Activated CD8-positive, alpha-beta T cell treated with anti-CD3 and anti-CD28 coated beads, Interleukin-2, amount 10 ng/mL, durations not matched to agents 7 days and 5 days (primary cell): Measurements from ENCODE around the gene PLEKHA6. TPM values are rescaled to one million over a fixed set of nuclear protein-coding genes. Genes with fewer than 3 reads are reported as not detected.
"Not testable (repeated sequence)": the region's sequence is repeated elsewhere in the genome, so short reads cannot be mapped to it uniquely, and the experiment has no call there.

ENCODE experiments used
- ATAC-seq: fragments of 150-1000 bp; cut with Tn5 transposase; one replicate; pipeline ENCODE4 v1.10.0; 2021; ENCODE audit warnings: moderate library complexity
- CTCF ChIA-PET: fragments of 350-600 bp; sonication (Branson Sonifier 250); formaldehyde crosslinking; loops from one replicate; lab custom pipeline; 2021; ENCODE audit warnings: antibody characterized with exemption; lab: Charles Lee
- POLR2A ChIA-PET: fragments of 350-600 bp; sonication (Branson Sonifier 250); formaldehyde crosslinking; loops from one replicate; lab custom pipeline; 2021; ENCODE audit warnings: antibody characterized with exemption; lab: Charles Lee
- DNase-seq: peaks from one replicate; pipeline ENCODE4 v3.0.0-alpha.2; 2020
- H3K27ac Mint-ChIP-seq: one replicate; pipeline ENCODE4 v1.8.0; 2021; ENCODE audit warnings: mild to moderate bottlenecking, mixed read lengths
- H3K27me3 Mint-ChIP-seq: one replicate; pipeline ENCODE4 v1.8.0; 2021; ENCODE audit warnings: low read depth, mixed read lengths
- H3K36me3 Mint-ChIP-seq: one replicate; pipeline ENCODE4 v1.8.0; 2021; ENCODE audit warnings: low read depth, mixed read lengths
- H3K4me1 Mint-ChIP-seq: one replicate; pipeline ENCODE4 v1.8.0; 2021; ENCODE audit warnings: low read depth, mixed read lengths
- H3K4me3 Mint-ChIP-seq: one replicate; pipeline ENCODE4 v1.8.0; 2021; ENCODE audit warnings: mild to moderate bottlenecking, mixed read lengths
- H3K9me3 Mint-ChIP-seq: one replicate; pipeline ENCODE4 v1.8.0; 2022; ENCODE audit warnings: mixed read lengths; ENCODE audit not compliant: insufficient read depth
- total RNA-seq, 2 experiments: library from RNA; stranded (reverse); gene quantifications; one replicate each; pipeline ENCODE4 v1.2.3, GENCODE V29; 2021

The PLEKHA6 gene
- total RNA-seq, 2 experiments from 2014 or later = 0.26 to 0.29 TPM

DNA sequence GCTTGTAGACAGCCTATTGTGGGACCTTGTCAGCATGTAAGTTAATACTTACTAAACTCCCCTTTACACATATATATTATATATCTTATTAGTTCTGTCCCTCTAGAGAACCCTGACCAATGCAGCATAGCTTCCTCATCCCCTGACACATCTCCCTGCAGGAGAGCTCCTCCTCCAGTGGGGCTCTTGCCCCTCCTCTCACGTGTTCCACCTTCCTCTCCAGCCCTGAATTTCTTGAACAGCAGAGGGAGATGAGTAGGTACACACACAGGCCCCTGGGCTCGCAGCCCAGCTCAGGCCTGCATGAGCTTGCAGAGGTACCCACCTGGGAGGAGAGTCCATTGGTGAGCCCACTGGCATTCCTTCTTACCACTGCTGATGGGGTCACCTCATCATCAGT is 118.7 kb downstream of the PLEKHA6 start:
- CTCF ChIA-PET = interaction anchor here (0.7 to 1.1 kb wide), 2 partner anchors 16 to 122 kb away, joined by 3 to 4 read pairs; no protein-coding TSS in a partner anchor
- no peaks in the 10 kb centered on the region for H3K4me1 Mint-ChIP-seq
- ATAC-seq (no peak), DNase-seq (no peak)
- H3K36me3 Mint-ChIP-seq = no peaks in the 10 kb centered on the region
- POLR2A ChIA-PET = no interaction called here
- peaks cover under 1% of the 10 kb centered on the region for H3K27me3 Mint-ChIP-seq
- no peak overlapping the region for H3K27ac Mint-ChIP-seq
- no peak overlapping the region for H3K4me3 Mint-ChIP-seq
- no peaks in the 10 kb centered on the region for H3K9me3 Mint-ChIP-seq

DNA sequence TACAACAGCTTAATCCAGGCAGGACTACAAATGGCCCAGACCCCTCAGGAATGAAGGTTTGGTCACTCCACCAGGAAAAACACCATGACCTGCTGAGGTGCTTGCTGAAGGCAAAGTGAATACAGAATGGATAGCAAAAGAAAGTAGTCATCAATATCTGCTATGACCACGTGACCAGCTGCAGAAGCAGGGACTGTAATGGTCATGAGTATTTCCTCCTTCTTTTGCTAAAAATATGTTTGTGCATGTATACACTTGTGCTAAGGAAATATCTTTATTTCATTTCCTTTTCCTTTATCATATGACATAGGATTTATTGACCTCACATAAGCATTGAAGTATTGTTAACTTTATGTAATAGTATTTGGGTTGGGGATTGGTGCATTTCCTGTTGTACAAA is 119.5 kb downstream of the PLEKHA6 start:
- ATAC-seq (no peak), DNase-seq (no peak)
- no peaks in the 10 kb centered on the region for H3K36me3 Mint-ChIP-seq
- no peak overlapping the region for H3K4me3 Mint-ChIP-seq
- peaks cover 5% of the 10 kb centered on the region for H3K27me3 Mint-ChIP-seq
- CTCF ChIA-PET = no interaction called here
- POLR2A ChIA-PET = no interaction called here
- H3K4me1 Mint-ChIP-seq = no peaks in the 10 kb centered on the region
- H3K9me3 Mint-ChIP-seq = no peaks in the 10 kb centered on the region
- H3K27ac Mint-ChIP-seq = no peak overlapping the region

DNA sequence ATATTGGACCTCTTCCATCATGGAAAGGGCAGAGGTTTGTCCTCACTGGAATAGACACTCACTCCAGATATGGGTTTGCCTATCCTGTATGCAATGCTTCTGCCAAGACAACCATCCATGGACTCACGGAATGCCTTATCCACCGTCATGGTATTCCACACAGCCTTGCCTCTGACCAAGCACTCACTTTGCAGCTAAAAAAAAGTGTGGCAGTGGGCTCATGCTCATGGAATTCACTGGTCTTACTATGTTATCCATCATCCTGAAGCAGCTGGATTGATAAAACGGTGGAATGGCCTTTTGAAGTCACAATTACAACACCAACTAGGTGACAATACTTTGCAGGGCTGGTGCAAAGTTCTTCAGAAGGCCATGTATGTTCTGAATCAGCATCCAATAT is 120.3 kb downstream of the PLEKHA6 start:
- H3K4me1 Mint-ChIP-seq, H3K4me3 Mint-ChIP-seq, H3K36me3 Mint-ChIP-seq, H3K27me3 Mint-ChIP-seq, CTCF ChIA-PET, H3K9me3 Mint-ChIP-seq, POLR2A ChIA-PET, H3K27ac Mint-ChIP-seq, ATAC-seq, DNase-seq: not testable (repeated sequence)

DNA sequence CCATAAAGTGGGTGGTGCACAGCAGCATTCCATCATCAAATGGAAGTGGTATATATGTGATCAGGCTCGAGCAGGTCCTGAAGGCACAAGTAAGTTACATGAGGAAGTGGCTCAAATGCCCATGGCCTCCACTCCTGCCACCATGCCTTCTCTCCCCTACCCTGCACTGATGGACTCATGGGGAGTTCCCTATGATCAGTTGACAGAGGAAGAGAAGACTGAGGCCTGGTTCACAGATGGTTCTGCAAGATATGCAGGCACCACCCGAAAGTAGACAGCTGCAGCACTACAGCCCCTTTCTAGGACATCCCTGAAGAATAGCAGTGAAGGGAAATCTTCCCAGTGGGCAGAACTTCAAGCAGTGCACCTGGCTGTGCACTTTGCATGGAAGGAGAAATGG is 121.2 kb downstream of the PLEKHA6 start:
- POLR2A ChIA-PET, DNase-seq, CTCF ChIA-PET, H3K27me3 Mint-ChIP-seq, H3K27ac Mint-ChIP-seq, ATAC-seq, H3K36me3 Mint-ChIP-seq, H3K4me1 Mint-ChIP-seq, H3K9me3 Mint-ChIP-seq, H3K4me3 Mint-ChIP-seq: not testable (repeated sequence)

DNA sequence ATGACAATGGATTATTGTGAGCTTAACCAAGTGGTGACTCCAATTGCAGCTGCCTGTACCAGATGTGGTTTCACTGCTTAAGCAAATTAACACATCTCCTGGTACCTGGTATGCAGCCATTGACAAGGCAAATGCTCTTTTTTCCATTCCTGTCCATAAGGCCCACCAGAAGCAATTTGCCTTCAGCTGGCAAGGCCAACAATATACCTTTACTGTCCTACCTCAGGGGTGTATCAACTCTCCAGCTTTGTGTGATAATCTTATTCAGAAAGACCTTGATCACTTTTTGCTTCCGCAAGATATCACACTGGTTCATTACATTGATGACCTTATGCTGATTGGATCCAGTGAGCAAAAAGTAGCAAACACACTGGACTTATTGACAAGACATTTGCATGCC is 122.2 kb downstream of the PLEKHA6 start:
- POLR2A ChIA-PET = interaction anchor here (0.6 kb wide), 1 partner anchor 259 kb away, joined by 4 read pairs; no protein-coding TSS in a partner anchor
- DNase-seq, H3K9me3 Mint-ChIP-seq, CTCF ChIA-PET, H3K27me3 Mint-ChIP-seq, H3K4me1 Mint-ChIP-seq, H3K4me3 Mint-ChIP-seq, ATAC-seq, H3K36me3 Mint-ChIP-seq, H3K27ac Mint-ChIP-seq: not testable (repeated sequence)

DNA sequence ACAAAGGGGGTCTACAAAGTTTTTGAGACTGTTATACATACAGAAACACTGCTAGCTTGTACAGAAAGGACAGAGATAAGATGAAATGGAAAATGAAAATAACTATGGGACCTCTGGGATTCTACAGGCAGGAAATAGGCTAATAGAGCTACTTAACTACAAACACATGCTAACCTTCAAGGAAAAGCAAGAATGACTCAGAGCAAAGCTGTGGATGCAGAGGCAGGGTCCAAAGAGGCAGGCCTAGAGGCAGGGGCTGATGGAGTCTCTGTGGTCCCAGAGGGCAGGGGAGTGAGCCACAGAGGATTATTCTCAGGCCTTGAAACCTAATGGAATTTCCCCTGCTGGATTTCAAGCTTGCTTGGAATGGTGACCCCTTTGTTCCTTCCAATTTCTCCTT is 127.2 kb downstream of the PLEKHA6 start:
- H3K4me3 Mint-ChIP-seq = no peak overlapping the region
- CTCF ChIA-PET = interaction anchor here (1.0 kb wide), 1 partner anchor 19 kb away, joined by 3 read pairs; the partner anchor contains the start of gene GOLT1A
- POLR2A ChIA-PET = interaction anchor here (0.6 kb wide), 1 partner anchor 15 kb away, joined by 5 read pairs; no protein-coding TSS in a partner anchor
- no peaks in the 10 kb centered on the region for H3K9me3 Mint-ChIP-seq
- no peaks in the 10 kb centered on the region for H3K4me1 Mint-ChIP-seq
- DNase-seq = no peak
- ATAC-seq = no peak
- no peaks in the 10 kb centered on the region for H3K36me3 Mint-ChIP-seq
- H3K27ac Mint-ChIP-seq = no peak overlapping the region
- peaks cover 8% of the 10 kb centered on the region for H3K27me3 Mint-ChIP-seq

DNA sequence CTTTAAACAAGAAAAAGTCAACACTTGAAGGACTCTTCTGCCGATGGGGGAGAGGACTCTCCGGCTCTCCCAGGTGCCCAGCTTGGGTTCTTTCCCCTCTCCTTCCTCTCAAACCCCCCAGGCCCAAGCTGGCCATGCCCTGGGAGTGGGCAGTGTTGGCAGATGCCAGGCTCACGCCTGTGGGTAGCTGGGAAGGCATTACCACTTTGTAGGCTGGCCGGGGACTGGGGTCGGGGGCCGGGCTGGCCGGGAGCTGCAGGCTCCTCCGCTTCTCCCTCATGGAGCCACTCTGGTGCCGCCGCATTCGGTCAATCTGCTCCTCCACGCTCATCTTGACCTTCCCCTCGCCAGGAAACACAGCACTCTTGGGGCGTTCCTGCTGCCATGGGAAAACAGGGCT is 129.5 kb downstream of the PLEKHA6 start:
- peaks cover 3% of the 10 kb centered on the region for H3K27me3 Mint-ChIP-seq

DNA sequence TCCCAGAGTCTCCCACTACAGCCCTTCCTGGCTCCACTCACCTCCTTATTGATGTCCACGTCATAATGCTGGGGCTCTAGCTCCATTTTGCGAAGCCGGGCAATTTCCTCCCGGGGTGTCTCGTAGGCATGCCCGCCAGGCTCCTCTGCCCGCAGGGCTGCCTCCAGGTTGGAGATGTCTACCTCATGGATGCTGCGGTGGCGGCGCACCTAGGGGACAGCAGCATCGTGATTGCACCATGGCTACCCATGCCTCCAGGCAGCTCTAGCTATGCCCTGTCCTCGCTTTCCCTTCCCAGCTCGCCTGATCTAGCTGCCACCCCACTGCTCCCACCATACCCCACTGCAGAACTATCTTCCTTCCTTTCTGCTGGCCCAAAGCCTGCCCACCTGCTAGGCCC is 130.8 kb downstream of the PLEKHA6 start:
- no peaks in the 10 kb centered on the region for H3K36me3 Mint-ChIP-seq
- ChIA-PET CTCF (interaction anchor here (0.6 to 1.6 kb wide), 4 partner anchors 22 to 169 kb away, joined by 3 to 6 read pairs (median 3); no protein-coding TSS in a partner anchor), POLR2A (interaction anchor here (0.6 kb wide), 1 partner anchor 132 kb away, joined by 4 read pairs; no protein-coding TSS in a partner anchor)
- DNase-seq = no peak
- peaks cover under 1% of the 10 kb centered on the region for H3K27me3 Mint-ChIP-seq
- H3K4me3 Mint-ChIP-seq = no peak overlapping the region
- no peaks in the 10 kb centered on the region for H3K9me3 Mint-ChIP-seq
- no peak overlapping the region for H3K27ac Mint-ChIP-seq
- no peak for ATAC-seq
- no peaks in the 10 kb centered on the region for H3K4me1 Mint-ChIP-seq

More for the DNA sequence above, 129.5 kb downstream of the PLEKHA6 start:
- Mint-ChIP-seq H3K4me1 (no peaks in the 10 kb centered on the region), H3K36me3 (no peaks in the 10 kb centered on the region), H3K27ac (no peak overlapping the region), H3K4me3 (no peak overlapping the region), H3K9me3 (no peaks in the 10 kb centered on the region)
- DNase-seq = no peak
- POLR2A ChIA-PET = no interaction called here
- ATAC-seq = no peak
- CTCF ChIA-PET = interaction anchor here (0.9 to 1.6 kb wide), 3 partner anchors 11 to 168 kb away, joined by 3 to 6 read pairs (median 4); no protein-coding TSS in a partner anchor

DNA sequence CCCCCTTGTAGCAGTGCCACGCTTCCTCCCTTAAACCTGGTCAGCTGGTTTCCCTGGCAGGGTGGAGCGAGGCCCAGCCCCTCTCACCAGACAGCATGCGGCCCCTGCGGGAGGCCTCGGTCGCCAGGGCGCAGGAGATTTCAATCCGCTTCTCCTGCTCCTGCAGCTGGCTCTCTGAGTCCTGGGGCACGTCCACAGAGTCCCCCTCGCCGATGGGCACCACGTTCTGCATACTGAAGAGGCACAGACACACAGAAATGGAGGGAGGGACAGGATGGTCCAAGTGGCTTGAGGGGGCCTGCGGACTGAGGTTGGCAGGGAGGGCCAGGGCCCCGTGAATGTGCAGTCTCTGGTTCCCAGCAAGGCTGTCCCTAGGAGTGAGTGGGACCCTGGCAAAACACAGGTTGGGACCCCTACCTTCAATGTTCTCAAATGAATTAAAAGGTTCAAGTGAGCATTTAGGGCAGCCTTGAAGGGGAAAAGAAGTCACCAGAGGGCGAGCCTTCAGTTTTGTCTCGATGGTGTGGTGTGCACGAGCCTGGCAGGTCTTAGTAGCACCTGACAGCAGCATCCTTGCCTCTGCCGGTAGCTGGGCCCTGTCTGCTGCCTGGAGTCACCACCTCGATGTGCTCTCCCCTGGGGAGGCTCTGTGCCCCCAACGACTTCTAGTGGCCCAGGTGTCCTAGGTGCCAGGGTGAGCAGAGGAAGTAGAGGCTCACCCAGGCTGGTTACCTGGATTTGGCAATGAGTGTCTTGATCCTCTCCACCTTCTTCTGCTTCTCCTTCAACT is 131.5 kb downstream of the PLEKHA6 start:
- no peaks in the 10 kb centered on the region for H3K27me3 Mint-ChIP-seq
- H3K9me3 Mint-ChIP-seq = no peaks in the 10 kb centered on the region
- ChIA-PET CTCF (interaction anchor here (0.6 to 1.2 kb wide), 3 partner anchors 21 to 30 kb away, joined by 3 read pairs; no protein-coding TSS in a partner anchor), POLR2A (interaction anchor here (0.6 kb wide), 1 partner anchor 133 kb away, joined by 4 read pairs; no protein-coding TSS in a partner anchor)
- DNase-seq (no peak), ATAC-seq (no peak)
- no peaks in the 10 kb centered on the region for H3K4me1 Mint-ChIP-seq
- H3K27ac Mint-ChIP-seq = no peak overlapping the region
- no peak overlapping the region for H3K4me3 Mint-ChIP-seq
- no peaks in the 10 kb centered on the region for H3K36me3 Mint-ChIP-seq

DNA sequence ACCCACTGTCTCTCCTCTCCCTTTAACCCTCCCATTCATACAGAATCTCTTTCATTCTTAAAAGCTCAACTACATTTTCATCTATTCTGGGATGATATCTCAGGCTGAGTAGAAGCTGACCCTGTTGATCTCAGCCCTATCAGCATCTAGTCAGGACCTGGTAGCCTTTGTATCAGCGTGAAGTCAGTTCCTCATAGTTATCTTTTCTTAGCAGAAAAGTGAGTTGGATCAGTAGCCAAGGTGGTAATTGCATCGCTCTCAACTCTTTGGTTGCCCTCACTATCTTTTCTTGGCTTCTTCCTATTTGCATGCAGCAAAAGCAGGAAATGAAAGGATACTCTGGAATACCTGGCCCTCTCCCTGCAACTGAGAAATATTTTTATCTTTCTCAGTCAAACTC is 132.4 kb downstream of the PLEKHA6 start:
- Mint-ChIP-seq H3K27me3 (no peaks in the 10 kb centered on the region), H3K36me3 (no peaks in the 10 kb centered on the region), H3K9me3 (no peaks in the 10 kb centered on the region), H3K4me1 (no peaks in the 10 kb centered on the region), H3K4me3 (no peak overlapping the region), H3K27ac (no peak overlapping the region)
- ChIA-PET POLR2A (no interaction called here), CTCF (interaction anchor here (2.7 kb wide), 1 partner anchor 20 kb away, joined by 7 read pairs; no protein-coding TSS in a partner anchor)
- DNase-seq (no peak), ATAC-seq (no peak)

DNA sequence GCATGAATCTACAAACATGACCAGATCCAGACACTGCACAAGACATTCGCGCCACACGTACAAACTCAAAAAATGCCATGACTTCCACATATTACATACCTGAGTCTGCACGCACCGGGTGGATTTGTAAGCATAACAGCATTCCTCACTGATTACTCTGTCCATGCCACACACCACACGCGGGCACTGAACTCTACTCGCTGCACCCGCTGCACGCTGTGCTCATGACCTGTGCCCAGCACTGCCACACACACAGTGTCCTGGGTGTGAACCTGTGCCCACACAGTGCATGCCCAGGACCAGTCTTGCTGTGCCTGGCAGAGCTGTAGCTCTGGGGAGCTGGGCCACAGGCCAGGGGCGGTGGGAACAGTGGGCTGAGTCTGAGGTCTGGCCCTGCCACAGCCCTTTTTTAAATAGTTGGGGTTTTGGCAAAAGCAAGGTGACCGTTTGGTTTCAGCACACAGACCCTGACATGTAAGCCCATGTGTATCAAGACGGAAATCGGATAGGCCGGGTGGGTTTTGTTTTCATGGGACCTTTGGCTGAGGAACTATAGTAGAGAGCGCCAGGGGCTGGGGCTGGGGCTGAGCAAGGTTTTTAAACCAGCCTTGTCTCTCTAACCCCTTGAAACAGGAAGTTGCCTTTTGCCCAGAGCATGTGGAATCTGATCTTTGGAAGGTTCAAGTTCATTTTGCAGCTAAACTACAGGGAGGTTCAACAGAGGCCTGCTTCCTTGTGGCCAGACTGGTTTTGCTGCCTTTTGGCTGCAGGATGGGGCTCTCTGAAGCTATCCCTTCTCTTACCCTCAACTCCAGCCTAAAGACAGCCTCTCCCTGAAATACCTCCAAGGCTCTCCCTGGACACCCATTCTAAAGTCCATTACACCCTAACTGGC is 133.6 kb downstream of the PLEKHA6 start:
- Mint-ChIP-seq H3K4me3 (no peak overlapping the region), H3K27ac (no peak overlapping the region), H3K36me3 (no peaks in the 10 kb centered on the region), H3K9me3 (no peaks in the 10 kb centered on the region), H3K27me3 (no peaks in the 10 kb centered on the region), H3K4me1 (no peaks in the 10 kb centered on the region)
- ATAC-seq (no peak), DNase-seq (no peak)
- ChIA-PET POLR2A (no interaction called here), CTCF (interaction anchor here (0.9 to 2.7 kb wide), 2 partner anchors 12 to 19 kb away, joined by 5 to 7 read pairs; partner anchors contain the start of gene GOLT1A)
